ENCODE results near the gene UTF1.

UTF1 gene

DNA sequence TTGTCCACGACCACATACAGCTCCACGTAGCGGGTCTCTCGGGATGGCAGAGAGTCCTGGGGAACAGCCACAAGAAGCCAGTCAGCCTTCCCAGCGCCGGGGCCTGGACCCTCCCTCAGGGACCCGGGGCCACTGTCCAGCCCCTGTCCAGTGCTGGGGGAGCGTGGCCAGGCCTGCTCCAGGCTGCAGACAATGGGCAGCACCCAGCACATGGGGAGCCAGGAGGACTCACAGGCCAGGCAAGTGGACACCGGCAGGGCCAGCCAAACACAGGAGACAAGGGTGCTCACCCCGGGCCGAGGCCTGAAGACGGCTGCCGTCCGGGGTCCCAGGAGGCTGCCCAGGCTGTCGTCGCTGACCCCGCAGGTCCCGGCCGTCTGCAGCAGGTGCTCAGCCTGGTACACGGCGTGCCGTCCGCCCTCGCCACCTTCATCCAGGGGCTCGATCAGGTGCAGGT, 43.0 kb downstream of the UTF1 start:
- DNase-seq (ENCODE audit: extremely low spot score), result no peak
- POLR2A ChIA-PET, result no interaction called here
- TF ChIP-seq, protein P1, sequence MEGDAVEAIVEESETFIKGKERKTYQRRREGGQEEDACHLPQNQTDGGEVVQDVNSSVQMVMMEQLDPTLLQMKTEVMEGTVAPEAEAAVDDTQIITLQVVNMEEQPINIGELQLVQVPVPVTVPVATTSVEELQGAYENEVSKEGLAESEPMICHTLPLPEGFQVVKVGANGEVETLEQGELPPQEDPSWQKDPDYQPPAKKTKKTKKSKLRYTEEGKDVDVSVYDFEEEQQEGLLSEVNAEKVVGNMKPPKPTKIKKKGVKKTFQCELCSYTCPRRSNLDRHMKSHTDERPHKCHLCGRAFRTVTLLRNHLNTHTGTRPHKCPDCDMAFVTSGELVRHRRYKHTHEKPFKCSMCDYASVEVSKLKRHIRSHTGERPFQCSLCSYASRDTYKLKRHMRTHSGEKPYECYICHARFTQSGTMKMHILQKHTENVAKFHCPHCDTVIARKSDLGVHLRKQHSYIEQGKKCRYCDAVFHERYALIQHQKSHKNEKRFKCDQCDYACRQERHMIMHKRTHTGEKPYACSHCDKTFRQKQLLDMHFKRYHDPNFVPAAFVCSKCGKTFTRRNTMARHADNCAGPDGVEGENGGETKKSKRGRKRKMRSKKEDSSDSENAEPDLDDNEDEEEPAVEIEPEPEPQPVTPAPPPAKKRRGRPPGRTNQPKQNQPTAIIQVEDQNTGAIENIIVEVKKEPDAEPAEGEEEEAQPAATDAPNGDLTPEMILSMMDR (IDR thresholded peaks at IDR 0.05; ENCODE audit: control extremely low read depth, extremely low read depth, low read depth, missing control alignments), result no peak
- CTCF ChIA-PET, result interaction anchor here (1.7 kb wide), 1 partner anchor 31 kb away, joined by 4 read pairs; no protein-coding TSS in a partner anchor

GRCh38 chr10:133273534-133274143, 43.6 kb downstream of the UTF1 start:
- POLR2A ChIA-PET, result no interaction called here
- TF ChIP-seq, protein P1 (IDR thresholded peaks at IDR 0.05; ENCODE audit: control extremely low read depth, extremely low read depth, low read depth, missing control alignments), result no peak
- CTCF ChIA-PET, result interaction anchor here (1.7 to 2.6 kb wide), 2 partner anchors 31 to 33 kb away, joined by 4 to 16 read pairs; no protein-coding TSS in a partner anchor
- no peak for DNase-seq (ENCODE audit: extremely low spot score)

DNA sequence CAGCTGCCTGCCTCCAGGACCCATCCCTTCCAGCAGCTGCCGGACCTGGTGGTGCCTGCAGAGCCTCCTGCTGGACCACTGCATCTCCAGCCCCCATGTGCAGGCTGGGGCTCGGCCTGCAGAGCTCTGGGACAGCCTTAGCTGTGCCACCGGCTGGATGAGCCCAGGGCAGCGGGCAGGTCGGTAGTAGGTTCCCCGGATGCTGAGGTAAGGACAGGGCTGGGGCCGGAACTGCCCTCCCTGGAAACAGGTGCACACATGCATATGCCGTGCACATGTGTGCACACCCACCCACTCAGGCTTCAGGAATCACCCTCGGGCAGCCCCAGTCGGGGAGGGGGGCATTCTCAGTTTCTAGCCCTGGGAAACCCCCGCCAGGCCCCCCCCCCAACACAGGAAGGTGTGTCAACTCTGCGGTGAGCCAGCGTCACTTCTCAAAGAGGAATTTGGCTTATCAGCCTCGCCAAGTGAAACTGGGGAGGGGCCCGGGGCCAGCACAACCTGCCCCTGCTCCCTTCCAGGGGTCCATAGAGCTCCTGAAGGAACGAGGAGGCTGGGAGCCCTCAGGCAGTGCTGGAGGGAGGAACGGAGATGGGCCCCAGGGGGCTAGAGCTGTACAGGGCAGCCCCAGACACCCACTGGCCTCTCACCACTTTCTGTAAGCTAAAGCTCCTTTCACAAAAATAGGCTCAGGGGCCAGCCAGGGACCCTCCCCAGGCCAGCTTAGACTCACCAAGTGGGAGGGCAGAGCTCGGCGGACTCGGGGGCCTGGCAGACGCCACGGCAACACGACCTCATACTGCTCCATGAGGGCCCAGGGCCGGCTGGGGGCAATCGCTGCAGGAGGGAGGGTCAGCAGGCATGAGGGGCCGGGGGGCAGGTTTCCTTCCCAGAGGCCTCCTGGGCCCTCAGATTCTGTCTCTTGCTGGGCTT, 45.0 kb downstream of the UTF1 start:
- POLR2A ChIA-PET, result interaction anchor here (0.7 to 1.6 kb wide), 3 partner anchors 12 to 102 kb away, joined by 3 read pairs; no protein-coding TSS in a partner anchor

DNA sequence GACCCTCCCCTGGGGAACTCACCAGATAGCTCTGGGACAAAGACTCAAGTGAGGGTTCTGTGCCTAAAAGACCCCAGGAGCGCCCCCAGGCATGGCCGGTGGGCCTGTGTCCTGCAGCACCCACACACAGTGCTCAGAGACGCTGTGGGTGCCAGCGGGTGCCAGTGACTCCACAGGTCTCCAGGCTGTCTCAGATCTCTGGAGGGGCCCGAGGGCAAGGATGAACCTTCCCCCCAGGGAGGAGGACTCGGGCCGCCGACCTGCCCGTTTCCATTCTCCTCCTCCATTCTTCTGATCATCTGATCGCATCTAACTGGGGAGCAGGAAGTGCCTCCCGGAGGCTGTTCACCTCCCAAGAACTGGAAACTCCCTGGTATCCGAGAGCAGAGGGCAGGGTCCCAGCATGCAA, 45.7 kb downstream of the UTF1 start:
- peak; percentile 63 for DNase-seq (ENCODE audit: extremely low spot score)
- ChIA-PET CTCF (interaction anchor here (0.8 to 2.6 kb wide), 11 partner anchors 9 to 39 kb away, joined by 3 to 21 read pairs (median 4); no protein-coding TSS in a partner anchor), POLR2A (interaction anchor here (1.0 to 1.6 kb wide), 2 partner anchors 13 to 15 kb away, joined by 3 read pairs; no protein-coding TSS in a partner anchor)
- TF ChIP-seq, protein P1 (IDR thresholded peaks at IDR 0.05; ENCODE audit: control extremely low read depth, extremely low read depth, low read depth, missing control alignments), result peak; percentile 42

More for the DNA sequence above, 45.0 kb downstream of the UTF1 start:
- TF ChIP-seq, protein P1 (IDR thresholded peaks at IDR 0.05; ENCODE audit: control extremely low read depth, extremely low read depth, low read depth, missing control alignments), result no peak
- DNase-seq (ENCODE audit: extremely low spot score), result peak; percentile 88
- CTCF ChIA-PET, result interaction anchor here (0.8 to 2.6 kb wide), 11 partner anchors 8 to 40 kb away, joined by 3 to 21 read pairs (median 4); no protein-coding TSS in a partner anchor

DNA sequence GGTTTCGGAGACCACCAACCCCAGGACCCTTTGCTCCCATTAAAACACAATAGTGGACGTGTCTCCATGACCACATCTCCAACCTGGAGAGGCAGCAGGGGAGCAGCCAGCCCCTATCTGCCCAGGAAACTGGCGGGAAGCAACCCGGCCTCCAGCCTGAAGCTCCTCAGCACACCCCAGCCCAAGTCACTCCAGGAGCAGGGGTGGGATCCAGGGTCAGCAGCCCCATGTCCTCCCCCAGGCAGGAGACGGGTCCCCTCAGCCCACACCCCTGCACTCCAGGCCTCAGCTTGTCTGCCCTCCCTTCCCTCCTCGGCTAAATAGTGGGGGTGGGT, 46.0 kb downstream of the UTF1 start:
- POLR2A ChIA-PET, result interaction anchor here (1.6 kb wide), 1 partner anchor 13 kb away, joined by 3 read pairs; no protein-coding TSS in a partner anchor

More for the DNA sequence above, 46.0 kb downstream of the UTF1 start:
- no peak for DNase-seq (ENCODE audit: extremely low spot score)
- CTCF ChIA-PET, result interaction anchor here (0.9 to 2.6 kb wide), 8 partner anchors 9 to 53 kb away, joined by 3 to 16 read pairs (median 4); no protein-coding TSS in a partner anchor
- TF ChIP-seq, protein P1 (IDR thresholded peaks at IDR 0.05; ENCODE audit: control extremely low read depth, extremely low read depth, low read depth, missing control alignments), result no peak
